ENCODE data around the gene CARD10.

CARD10 gene

GRCh38 chr22:37557321-37558001 is 38.2 kb upstream of the CARD10 start:
- Histone ChIP-seq H3K9me3 (ENCODE audit: severe bottlenecking) (no peaks in the 10 kb centered on the region), H3K4me3 (ENCODE audit: low read depth, low read length) (no peak overlapping the region), H3K27me3 (ENCODE audit: insufficient read depth, low read depth, severe bottlenecking) (peaks cover 6% of the 10 kb centered on the region), H3K36me3 (no peaks in the 10 kb centered on the region), H3K27ac (no peak overlapping the region)
- DNase-seq = no peak
- no peak for TF ChIP-seq CTCF (IDR thresholded peaks at IDR 0.05; ENCODE audit: low read depth, low read length)

DNA sequence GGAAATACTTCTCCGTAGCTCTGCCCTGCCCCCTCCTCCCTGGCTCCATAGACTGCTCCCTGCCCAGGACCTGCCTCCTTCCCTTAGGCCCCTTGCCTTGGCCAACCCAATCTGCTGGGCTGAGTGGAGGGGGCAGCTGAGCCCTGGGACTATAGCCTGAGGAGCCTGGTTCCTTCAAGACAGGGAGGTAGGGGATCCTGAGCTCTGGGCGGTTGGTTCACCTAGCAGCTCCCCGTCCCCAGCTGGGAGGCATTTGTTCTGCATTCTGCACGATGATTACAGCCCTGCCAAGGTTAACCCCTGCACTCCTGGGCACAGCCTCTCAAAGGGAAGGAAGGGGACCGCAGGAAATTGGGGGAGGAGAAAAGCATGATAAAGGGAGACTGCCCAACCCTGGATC is 37.5 kb upstream of the CARD10 start:
- H3K27me3 ChIP-seq (ENCODE audit: insufficient read depth, low read depth, severe bottlenecking) = peaks cover 6% of the 10 kb centered on the region
- no peak overlapping the region for H3K4me3 ChIP-seq (ENCODE audit: low read depth, low read length)

DNA sequence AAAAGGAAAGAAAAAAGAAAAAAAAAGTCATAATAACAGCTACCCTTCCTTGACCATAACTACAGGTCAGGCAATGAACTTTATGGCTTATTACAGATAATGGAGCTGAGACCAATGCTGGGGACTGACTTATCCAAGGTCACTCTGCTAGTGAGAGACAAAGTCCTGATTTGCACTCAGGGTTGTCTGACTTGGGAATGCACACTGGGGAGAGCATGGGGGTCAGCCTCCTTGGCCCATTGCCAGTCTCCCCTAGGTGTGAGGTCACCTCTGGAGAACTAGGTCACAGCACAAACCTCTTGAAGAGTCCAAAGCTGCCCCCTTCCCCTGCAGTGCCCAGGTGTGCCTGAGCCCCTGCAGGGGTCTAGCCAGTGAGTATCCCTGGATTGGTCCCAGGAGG is 35.8 kb upstream of the CARD10 start:
- DNase-seq = no peak
- no peak for TF ChIP-seq CTCF (IDR thresholded peaks at IDR 0.05; ENCODE audit: low read depth, low read length)
- Histone ChIP-seq H3K36me3 (no peaks in the 10 kb centered on the region), H3K27me3 (ENCODE audit: insufficient read depth, low read depth, severe bottlenecking) (no peaks in the 10 kb centered on the region), H3K9me3 (ENCODE audit: severe bottlenecking) (no peaks in the 10 kb centered on the region), H3K27ac (no peak overlapping the region), H3K4me3 (ENCODE audit: low read depth, low read length) (no peak overlapping the region)

More for the DNA sequence above, 37.5 kb upstream of the CARD10 start:
- no peaks in the 10 kb centered on the region for H3K36me3 ChIP-seq
- no peak for TF ChIP-seq CTCF (IDR thresholded peaks at IDR 0.05; ENCODE audit: low read depth, low read length)
- no peak for DNase-seq
- H3K27ac ChIP-seq = no peak overlapping the region
- H3K9me3 ChIP-seq (ENCODE audit: severe bottlenecking) = no peaks in the 10 kb centered on the region

DNA sequence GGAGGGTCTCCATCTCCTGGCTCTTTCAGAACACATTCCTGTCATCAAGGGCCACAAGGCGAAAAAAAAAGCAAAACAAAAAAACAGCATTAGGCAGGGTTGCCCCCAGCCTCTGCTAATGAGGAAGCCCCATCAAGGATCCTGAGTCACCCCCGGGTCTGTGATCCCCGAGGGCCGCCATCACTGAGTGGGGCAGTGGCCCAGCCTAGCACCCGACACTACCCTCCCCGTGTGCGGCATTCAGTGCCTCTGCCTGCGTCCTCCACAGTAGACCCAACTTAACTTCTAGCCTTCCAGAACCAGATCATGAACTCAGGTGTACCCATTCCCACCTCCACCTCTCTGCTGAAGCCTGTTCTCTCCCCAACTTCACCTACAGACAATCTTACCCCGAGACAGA is 34.5 kb upstream of the CARD10 start:
- no peaks in the 10 kb centered on the region for H3K27me3 ChIP-seq (ENCODE audit: insufficient read depth, low read depth, severe bottlenecking)
- no peak overlapping the region for H3K4me3 ChIP-seq (ENCODE audit: low read depth, low read length)
- DNase-seq = no peak
- H3K9me3 ChIP-seq (ENCODE audit: severe bottlenecking) = no peaks in the 10 kb centered on the region
- no peak overlapping the region for H3K27ac ChIP-seq
- no peak for TF ChIP-seq CTCF (IDR thresholded peaks at IDR 0.05; ENCODE audit: low read depth, low read length)
- no peaks in the 10 kb centered on the region for H3K36me3 ChIP-seq

GRCh38 chr22:37552524-37553163 is 33.4 kb upstream of the CARD10 start:
- Histone ChIP-seq H3K9me3 (ENCODE audit: severe bottlenecking) (no peaks in the 10 kb centered on the region), H3K4me3 (ENCODE audit: low read depth, low read length) (no peak overlapping the region), H3K27ac (no peak overlapping the region), H3K36me3 (no peaks in the 10 kb centered on the region), H3K27me3 (ENCODE audit: insufficient read depth, low read depth, severe bottlenecking) (no peaks in the 10 kb centered on the region)
- peak; percentile 60 for DNase-seq
- TF ChIP-seq CTCF (IDR thresholded peaks at IDR 0.05; ENCODE audit: low read depth, low read length) = no peak
